ENCODE measurements around the gene GPR156.

Gene GPR156

DNA sequence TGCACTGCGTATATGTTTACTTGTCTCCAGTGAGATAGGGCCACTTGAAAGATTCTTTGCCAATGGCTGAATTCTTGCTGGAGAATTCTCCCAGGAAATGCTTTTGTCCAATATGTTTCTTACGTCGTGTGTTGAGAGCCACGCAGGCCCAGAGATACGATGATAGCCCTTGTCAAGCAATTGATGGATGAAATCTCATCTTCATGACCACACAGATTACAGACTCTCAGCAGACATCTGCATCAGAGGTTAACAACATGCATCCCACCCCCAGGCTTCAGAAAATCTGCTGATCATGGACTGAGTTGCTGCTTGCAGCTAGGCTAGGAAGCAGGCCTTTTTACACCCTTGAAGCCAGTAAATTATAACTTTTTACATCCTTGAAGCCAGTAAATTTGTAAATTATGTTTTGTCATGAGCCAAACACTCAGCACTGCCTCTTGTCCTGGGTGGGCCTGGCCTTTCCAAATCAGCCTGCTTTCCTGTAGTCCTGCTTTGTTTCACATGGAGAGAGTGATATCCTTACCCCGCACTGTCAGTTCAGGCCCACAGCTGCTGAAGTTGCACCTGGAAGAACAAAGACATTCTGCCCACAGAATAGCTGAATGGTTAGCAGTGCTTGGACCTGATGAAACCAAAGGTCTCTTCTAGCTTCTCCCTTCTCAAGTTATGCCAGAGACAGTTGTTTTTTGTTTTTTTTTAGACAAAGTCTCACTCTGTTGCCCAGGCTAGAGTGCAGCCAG is 84.4 kb downstream of the GPR156 start:
- H3K4me3 ChIP-seq (ENCODE audit: control insufficient read depth, low read depth, low read length), result no peak overlapping the region
- DNase-seq (ENCODE audit: low read depth), result no peak
- TF ChIP-seq, protein P1, sequence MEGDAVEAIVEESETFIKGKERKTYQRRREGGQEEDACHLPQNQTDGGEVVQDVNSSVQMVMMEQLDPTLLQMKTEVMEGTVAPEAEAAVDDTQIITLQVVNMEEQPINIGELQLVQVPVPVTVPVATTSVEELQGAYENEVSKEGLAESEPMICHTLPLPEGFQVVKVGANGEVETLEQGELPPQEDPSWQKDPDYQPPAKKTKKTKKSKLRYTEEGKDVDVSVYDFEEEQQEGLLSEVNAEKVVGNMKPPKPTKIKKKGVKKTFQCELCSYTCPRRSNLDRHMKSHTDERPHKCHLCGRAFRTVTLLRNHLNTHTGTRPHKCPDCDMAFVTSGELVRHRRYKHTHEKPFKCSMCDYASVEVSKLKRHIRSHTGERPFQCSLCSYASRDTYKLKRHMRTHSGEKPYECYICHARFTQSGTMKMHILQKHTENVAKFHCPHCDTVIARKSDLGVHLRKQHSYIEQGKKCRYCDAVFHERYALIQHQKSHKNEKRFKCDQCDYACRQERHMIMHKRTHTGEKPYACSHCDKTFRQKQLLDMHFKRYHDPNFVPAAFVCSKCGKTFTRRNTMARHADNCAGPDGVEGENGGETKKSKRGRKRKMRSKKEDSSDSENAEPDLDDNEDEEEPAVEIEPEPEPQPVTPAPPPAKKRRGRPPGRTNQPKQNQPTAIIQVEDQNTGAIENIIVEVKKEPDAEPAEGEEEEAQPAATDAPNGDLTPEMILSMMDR (conservative IDR thresholded peaks at IDR 0.05; ENCODE audit: control insufficient read depth, insufficient read depth, low read depth, low read length), result no peak

DNA sequence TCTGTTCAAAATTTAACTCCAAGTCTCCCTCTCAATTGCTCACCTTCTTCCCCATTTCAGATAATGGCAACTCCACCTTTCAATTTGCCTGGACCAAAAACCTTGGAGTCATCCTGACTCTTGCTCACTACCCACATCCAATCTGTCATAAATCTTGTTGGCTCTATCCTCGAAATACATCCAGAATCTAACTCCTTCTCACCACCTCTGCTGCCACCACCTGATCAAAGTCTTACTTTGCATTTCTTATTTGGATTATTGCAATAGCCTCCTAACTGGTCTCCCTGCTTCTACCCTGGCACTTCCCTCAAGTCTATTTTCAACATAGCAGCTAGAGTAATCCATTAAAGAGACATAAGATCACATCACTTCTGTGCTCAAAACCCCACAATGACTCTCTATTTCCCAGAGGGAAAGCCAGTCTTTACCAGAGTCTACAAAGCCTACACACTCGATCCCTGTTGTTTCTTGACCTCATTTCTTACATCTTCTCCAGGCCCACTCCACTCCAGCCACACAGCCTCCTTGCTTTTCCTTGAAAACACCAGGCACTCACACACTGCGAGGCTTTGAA is 86.6 kb downstream of the GPR156 start:
- peak; percentile 61 for DNase-seq (ENCODE audit: low read depth)
- TF ChIP-seq, protein P1 (conservative IDR thresholded peaks at IDR 0.05; ENCODE audit: control insufficient read depth, insufficient read depth, low read depth, low read length), result peak; percentile 31
- no peak overlapping the region for H3K4me3 ChIP-seq (ENCODE audit: control insufficient read depth, low read depth, low read length)

DNA sequence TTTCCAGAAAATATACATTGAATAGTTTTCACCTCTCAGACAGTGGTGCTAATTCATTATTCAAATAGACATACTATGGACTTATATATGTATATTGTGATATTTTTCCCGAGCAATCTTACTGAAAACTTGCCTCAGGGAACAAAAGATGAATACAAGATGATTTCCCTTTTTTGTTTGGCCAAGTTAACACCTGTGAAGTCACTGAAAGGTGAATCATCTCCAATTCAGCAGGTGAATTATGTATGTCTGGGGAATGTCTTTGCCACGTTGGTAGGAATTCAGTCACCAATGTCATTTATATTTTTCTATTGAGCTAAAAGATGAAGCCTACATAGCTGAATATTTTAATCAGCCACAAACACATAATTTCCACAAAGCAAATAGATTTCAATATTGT is 88.2 kb downstream of the GPR156 start:
- DNase-seq (ENCODE audit: low read depth), result no peak
- H3K4me3 ChIP-seq (ENCODE audit: control insufficient read depth, low read depth, low read length), result no peak overlapping the region
- TF ChIP-seq, protein P1 (conservative IDR thresholded peaks at IDR 0.05; ENCODE audit: control insufficient read depth, insufficient read depth, low read depth, low read length), result no peak

DNA sequence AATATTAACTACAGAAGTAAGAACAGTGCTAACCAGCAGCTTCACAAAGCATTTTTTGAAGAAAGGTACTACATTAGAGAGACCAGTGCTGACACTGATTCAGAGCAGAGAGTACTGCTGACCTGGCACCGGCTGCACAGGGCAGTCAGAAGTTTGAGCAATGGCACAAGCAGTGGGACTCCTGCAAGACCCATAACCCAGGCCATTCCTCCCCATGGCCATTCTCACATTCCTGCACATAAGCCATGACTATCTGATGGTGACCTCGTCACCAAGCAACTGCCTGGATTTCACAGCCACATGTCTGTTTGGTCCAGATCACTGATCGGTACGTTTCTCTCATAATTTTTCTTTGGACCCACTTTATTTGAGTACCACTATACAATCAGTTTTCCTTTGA is 88.7 kb downstream of the GPR156 start:
- TF ChIP-seq, protein P1 (conservative IDR thresholded peaks at IDR 0.05; ENCODE audit: control insufficient read depth, insufficient read depth, low read depth, low read length), result no peak
- no peak for DNase-seq (ENCODE audit: low read depth)
- H3K4me3 ChIP-seq (ENCODE audit: control insufficient read depth, low read depth, low read length), result no peak overlapping the region

DNA sequence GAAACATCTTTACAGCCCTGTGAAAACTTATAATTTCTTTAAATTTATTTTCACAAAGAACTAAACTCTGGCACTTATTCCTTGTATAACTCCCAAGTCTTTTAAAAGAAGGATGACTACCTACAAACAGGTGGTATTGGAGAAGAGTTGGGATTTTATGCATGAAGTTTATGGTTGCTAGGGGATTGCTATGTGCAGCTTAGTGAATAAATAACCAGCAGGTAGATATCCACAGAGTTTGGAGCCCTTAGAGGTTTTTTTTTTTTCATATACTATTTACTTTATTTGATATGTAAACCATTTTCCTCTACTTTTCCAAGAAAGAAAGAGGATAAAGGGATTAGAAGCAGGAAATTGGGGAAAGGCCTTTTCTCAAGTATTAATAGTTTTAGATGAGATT is 91.5 kb downstream of the GPR156 start:
- no peak overlapping the region for H3K4me3 ChIP-seq (ENCODE audit: control insufficient read depth, low read depth, low read length)
- no peak for DNase-seq (ENCODE audit: low read depth)
- TF ChIP-seq, protein P1 (conservative IDR thresholded peaks at IDR 0.05; ENCODE audit: control insufficient read depth, insufficient read depth, low read depth, low read length), result no peak

DNA sequence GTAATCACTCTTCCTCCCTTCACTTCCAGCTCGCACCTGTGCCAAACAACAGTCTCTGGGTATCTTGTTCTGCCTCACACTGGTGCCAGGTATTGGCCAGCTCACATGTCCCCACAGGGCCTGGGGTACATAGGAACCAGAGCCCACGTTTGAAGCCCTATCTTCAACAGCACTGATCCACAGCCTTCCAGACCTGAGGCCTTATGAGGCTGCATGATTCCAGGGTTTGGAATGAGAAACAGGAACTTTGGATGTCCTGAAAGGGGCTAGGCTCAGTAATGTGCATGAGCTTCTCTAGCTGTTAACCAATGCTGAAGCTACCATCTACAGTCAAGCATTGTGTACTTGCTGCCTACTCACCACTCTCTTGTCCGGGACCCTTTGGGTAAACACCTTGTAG is 92.4 kb downstream of the GPR156 start:
- TF ChIP-seq, protein P1 (conservative IDR thresholded peaks at IDR 0.05; ENCODE audit: control insufficient read depth, insufficient read depth, low read depth, low read length), result no peak
- no peak for DNase-seq (ENCODE audit: low read depth)
- no peak overlapping the region for H3K4me3 ChIP-seq (ENCODE audit: control insufficient read depth, low read depth, low read length)
